Measurements from ENCODE around the gene SORCS1. TPM values are rescaled to one million over a fixed set of nuclear protein-coding genes. Genes with fewer than 3 reads are reported as not detected.

SORCS1 gene
- total RNA-seq, 1 donor from 2014 or later, result 13.6 TPM

- Mint-ChIP-seq H3K4me3 (ENCODE audit: low read depth) (no peak overlapping the region), H3K4me1 (ENCODE audit: low read depth) (no peaks in the 10 kb centered on the region), H3K27me3 (peaks cover 2% of the 10 kb centered on the region), H3K27ac (no peak overlapping the region), H3K36me3 (ENCODE audit: insufficient read depth) (no peaks in the 10 kb centered on the region), H3K9me3 (ENCODE audit: low read depth) (peaks cover 3% of the 10 kb centered on the region)
- no peak for DNase-seq (ENCODE audit: low spot score, unreplicated experiment)
- TF ChIP-seq, protein P1, sequence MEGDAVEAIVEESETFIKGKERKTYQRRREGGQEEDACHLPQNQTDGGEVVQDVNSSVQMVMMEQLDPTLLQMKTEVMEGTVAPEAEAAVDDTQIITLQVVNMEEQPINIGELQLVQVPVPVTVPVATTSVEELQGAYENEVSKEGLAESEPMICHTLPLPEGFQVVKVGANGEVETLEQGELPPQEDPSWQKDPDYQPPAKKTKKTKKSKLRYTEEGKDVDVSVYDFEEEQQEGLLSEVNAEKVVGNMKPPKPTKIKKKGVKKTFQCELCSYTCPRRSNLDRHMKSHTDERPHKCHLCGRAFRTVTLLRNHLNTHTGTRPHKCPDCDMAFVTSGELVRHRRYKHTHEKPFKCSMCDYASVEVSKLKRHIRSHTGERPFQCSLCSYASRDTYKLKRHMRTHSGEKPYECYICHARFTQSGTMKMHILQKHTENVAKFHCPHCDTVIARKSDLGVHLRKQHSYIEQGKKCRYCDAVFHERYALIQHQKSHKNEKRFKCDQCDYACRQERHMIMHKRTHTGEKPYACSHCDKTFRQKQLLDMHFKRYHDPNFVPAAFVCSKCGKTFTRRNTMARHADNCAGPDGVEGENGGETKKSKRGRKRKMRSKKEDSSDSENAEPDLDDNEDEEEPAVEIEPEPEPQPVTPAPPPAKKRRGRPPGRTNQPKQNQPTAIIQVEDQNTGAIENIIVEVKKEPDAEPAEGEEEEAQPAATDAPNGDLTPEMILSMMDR (IDR thresholded peaks at IDR 0.05; ENCODE audit: unreplicated experiment), result no peak
Measured at GRCh38 chr10:106804992-106805582, 359.4 kb downstream of the SORCS1 start.

- Mint-ChIP-seq H3K4me3 (ENCODE audit: low read depth) (no peak overlapping the region), H3K4me1 (ENCODE audit: low read depth) (no peaks in the 10 kb centered on the region), H3K36me3 (ENCODE audit: insufficient read depth) (peaks cover 1% of the 10 kb centered on the region), H3K27me3 (peaks cover 2% of the 10 kb centered on the region), H3K9me3 (ENCODE audit: low read depth) (peaks cover 8% of the 10 kb centered on the region), H3K27ac (no peak overlapping the region)
- TF ChIP-seq, protein P1 (IDR thresholded peaks at IDR 0.05; ENCODE audit: unreplicated experiment), result no peak
- DNase-seq (ENCODE audit: low spot score, unreplicated experiment), result no peak
Measured at GRCh38 chr10:106802949-106803348, 361.6 kb downstream of the SORCS1 start.

DNA sequence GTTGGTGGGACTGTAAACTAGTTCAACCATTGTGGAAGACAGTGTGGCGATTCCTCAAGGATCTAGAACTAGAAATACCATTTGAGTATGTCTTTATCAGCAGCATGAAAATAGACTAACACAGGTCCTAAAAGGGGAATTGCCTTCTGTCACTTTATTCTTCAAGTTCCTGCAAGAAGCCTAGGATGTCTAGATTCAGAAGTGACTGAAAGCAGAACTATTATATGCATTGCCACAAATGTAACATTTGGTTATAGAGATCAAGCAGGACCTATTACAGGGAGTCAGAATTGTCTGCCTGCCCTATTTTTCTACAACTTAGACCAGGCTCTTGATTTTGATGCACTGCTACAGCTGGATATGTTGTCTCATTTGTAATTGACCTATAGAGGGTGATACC, 364.7 kb downstream of the SORCS1 start:
- no peaks in the 10 kb centered on the region for H3K4me1 Mint-ChIP-seq (ENCODE audit: low read depth)
- TF ChIP-seq, protein P1 (IDR thresholded peaks at IDR 0.05; ENCODE audit: unreplicated experiment), result no peak

DNA sequence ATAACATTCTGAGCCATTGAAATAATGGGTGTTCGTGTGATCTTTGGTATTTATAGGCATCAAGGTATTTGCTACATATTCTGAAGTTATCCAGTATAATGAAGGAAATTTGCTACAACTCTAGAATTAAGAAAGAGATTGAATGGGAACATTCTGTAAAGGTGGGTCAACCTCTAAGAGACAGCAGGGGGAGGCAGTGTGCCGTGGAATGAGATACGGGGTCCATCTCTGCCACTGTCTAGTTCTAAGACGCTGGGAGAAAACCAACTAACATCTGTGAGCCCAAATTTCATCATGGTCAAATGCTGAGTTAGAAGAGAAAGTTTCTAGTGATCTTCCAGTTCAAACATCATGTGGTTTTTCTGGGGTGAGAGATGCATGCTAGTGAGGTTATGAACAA, 368.9 kb downstream of the SORCS1 start:
- Mint-ChIP-seq H3K9me3 (ENCODE audit: low read depth) (peaks cover 6% of the 10 kb centered on the region), H3K4me1 (ENCODE audit: low read depth) (peaks cover 5% of the 10 kb centered on the region), H3K4me3 (ENCODE audit: low read depth) (no peak overlapping the region), H3K27me3 (no peaks in the 10 kb centered on the region), H3K27ac (no peak overlapping the region), H3K36me3 (ENCODE audit: insufficient read depth) (peaks cover 1% of the 10 kb centered on the region)
- DNase-seq (ENCODE audit: low spot score, unreplicated experiment), result peak; percentile 19
- TF ChIP-seq, protein P1 (IDR thresholded peaks at IDR 0.05; ENCODE audit: unreplicated experiment), result peak; percentile 78

More for the DNA sequence above, 364.7 kb downstream of the SORCS1 start:
- DNase-seq (ENCODE audit: low spot score, unreplicated experiment), result no peak
- peaks cover 8% of the 10 kb centered on the region for H3K9me3 Mint-ChIP-seq (ENCODE audit: low read depth)
- H3K4me3 Mint-ChIP-seq (ENCODE audit: low read depth), result no peak overlapping the region
- peaks cover 1% of the 10 kb centered on the region for H3K36me3 Mint-ChIP-seq (ENCODE audit: insufficient read depth)
- H3K27me3 Mint-ChIP-seq, result peaks cover 2% of the 10 kb centered on the region
- no peak overlapping the region for H3K27ac Mint-ChIP-seq

GRCh38 chr10:106793617-106794016, 370.9 kb downstream of the SORCS1 start:
- Mint-ChIP-seq H3K27ac (no peak overlapping the region), H3K27me3 (no peaks in the 10 kb centered on the region), H3K4me3 (ENCODE audit: low read depth) (no peak overlapping the region), H3K36me3 (ENCODE audit: insufficient read depth) (no peaks in the 10 kb centered on the region), H3K9me3 (ENCODE audit: low read depth) (no peaks in the 10 kb centered on the region), H3K4me1 (ENCODE audit: low read depth) (peaks cover 5% of the 10 kb centered on the region)
- DNase-seq (ENCODE audit: low spot score, unreplicated experiment), result no peak
- TF ChIP-seq, protein P1 (IDR thresholded peaks at IDR 0.05; ENCODE audit: unreplicated experiment), result no peak
